ENCODE measurements around the gene TMEM140. TPM values are rescaled to one million over a fixed set of nuclear protein-coding genes. Genes with fewer than 3 reads are reported as not detected.

Gene TMEM140
- total RNA-seq, result 1 to 10 TPM; 6.2 to 7.6 TPM

- no peak for TF ChIP-seq CTCF (IDR thresholded peaks at IDR 0.05)
- H3K36me3 Mint-ChIP-seq (ENCODE audit: low read depth), result peaks cover 32% of the 10 kb centered on the region
- no peaks in the 10 kb centered on the region for H3K27me3 Mint-ChIP-seq
- ChIA-PET CTCF (interaction anchor here (1.0 to 4.6 kb wide), 7 partner anchors 13 to 161 kb away, joined by 3 to 44 read pairs (median 5); partner anchors contain the start of genes AGBL3 and CYREN), POLR2A (interaction anchor here (0.6 to 9.5 kb wide), 9 partner anchors 8 to 415 kb away, joined by 3 to 204 read pairs (median 4); partner anchors contain the start of genes AGBL3 and CYREN)
- ATAC-seq (peak; percentile 81), DNase-seq (peak; percentile 74)
- H3K4me1 Mint-ChIP-seq (ENCODE audit: low read depth), result peaks cover 63% of the 10 kb centered on the region
- intact Hi-C loops (cut with micrococcal nuclease), result loop anchor here (2.0 to 5.0 kb wide), 2 partner anchors 21 to 161 kb away; partner anchors contain the start of gene AGBL3
- peak within 1 kb of the TSS; percentile 80 for H3K4me3 Mint-ChIP-seq
- peak within 1 kb of the TSS; percentile 90 for H3K27ac Mint-ChIP-seq
- peaks cover 4% of the 10 kb centered on the region for H3K9me3 Mint-ChIP-seq
These were observed at the start of gene TMEM140 for GRCh38 chr7:135147899-135148721. Gene TMEM140, plus strand, starts transcription at chr7:135148072. Its CDS starts 16,370 bp downstream, at chr7:135164442.

- H3K36me3 Mint-ChIP-seq (ENCODE audit: low read depth), result peaks cover 3% of the 10 kb centered on the region
- ChIA-PET POLR2A (no interaction called here), CTCF (no interaction called here)
- peaks cover 2% of the 10 kb centered on the region for H3K4me1 Mint-ChIP-seq (ENCODE audit: low read depth)
- H3K27me3 Mint-ChIP-seq, result no peaks in the 10 kb centered on the region
- H3K4me3 Mint-ChIP-seq, result no peak overlapping the region
- ATAC-seq, result no peak
- DNase-seq, result no peak
- H3K9me3 Mint-ChIP-seq, result no peaks in the 10 kb centered on the region
- no peak for TF ChIP-seq CTCF (IDR thresholded peaks at IDR 0.05)
- no peak overlapping the region for H3K27ac Mint-ChIP-seq
- intact Hi-C loops (cut with micrococcal nuclease), result no loop called here
These were observed 49.5 kb upstream of the TMEM140 start for GRCh38 chr7:135098391-135098790.

GRCh38 chr7:135100856-135101255 is 47.0 kb upstream of the TMEM140 start:
- intact Hi-C loops (cut with micrococcal nuclease), result no loop called here
- Mint-ChIP-seq H3K4me3 (no peak overlapping the region), H3K36me3 (ENCODE audit: low read depth) (no peaks in the 10 kb centered on the region), H3K27me3 (no peaks in the 10 kb centered on the region), H3K9me3 (peaks cover 3% of the 10 kb centered on the region), H3K4me1 (ENCODE audit: low read depth) (peaks cover 2% of the 10 kb centered on the region), H3K27ac (no peak overlapping the region)
- TF ChIP-seq CTCF (IDR thresholded peaks at IDR 0.05), result no peak
- CTCF ChIA-PET, result no interaction called here
- DNase-seq, result no peak
- no peak for ATAC-seq
- POLR2A ChIA-PET, result interaction anchor here (0.5 kb wide), 1 partner anchor 33 kb away, joined by 3 read pairs; no protein-coding TSS in a partner anchor

GRCh38 chr7:135102372-135102771 is 45.5 kb upstream of the TMEM140 start:
- H3K9me3 Mint-ChIP-seq, result peaks cover 5% of the 10 kb centered on the region
- ATAC-seq (peak; percentile 60), DNase-seq (no peak)
- peaks cover 2% of the 10 kb centered on the region for H3K4me1 Mint-ChIP-seq (ENCODE audit: low read depth)
- TF ChIP-seq CTCF (IDR thresholded peaks at IDR 0.05), result no peak
- no peaks in the 10 kb centered on the region for H3K36me3 Mint-ChIP-seq (ENCODE audit: low read depth)
- no peaks in the 10 kb centered on the region for H3K27me3 Mint-ChIP-seq
- H3K4me3 Mint-ChIP-seq, result no peak overlapping the region
- no peak overlapping the region for H3K27ac Mint-ChIP-seq
- ChIA-PET POLR2A (no interaction called here), CTCF (no interaction called here)
- intact Hi-C loops (cut with micrococcal nuclease), result no loop called here

DNA sequence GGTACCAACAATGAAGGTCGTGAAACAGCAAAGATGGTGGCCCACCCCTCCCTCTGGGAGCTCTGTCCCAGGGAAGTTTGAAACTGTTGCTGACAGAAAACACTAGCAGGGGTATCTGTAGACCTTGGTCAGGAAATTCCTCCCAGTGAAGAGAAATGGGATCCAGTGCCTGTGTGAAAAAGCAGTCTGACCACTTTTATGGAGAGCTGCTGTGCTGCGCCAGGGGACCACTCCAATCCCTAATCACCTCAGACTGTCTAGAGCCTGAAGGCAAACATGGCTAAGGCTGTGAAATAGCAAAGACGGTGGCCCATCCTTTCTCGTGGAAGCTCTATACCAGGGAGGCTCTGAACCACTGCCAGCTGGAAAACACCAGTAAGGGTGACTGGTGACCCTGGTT is 38.3 kb upstream of the TMEM140 start:
- H3K27me3 Mint-ChIP-seq, result no peaks in the 10 kb centered on the region
- no peak overlapping the region for H3K4me3 Mint-ChIP-seq
- ATAC-seq (no peak), DNase-seq (no peak)
- ChIA-PET POLR2A (no interaction called here), CTCF (interaction anchor here (0.7 kb wide), 1 partner anchor 93 kb away, joined by 3 read pairs; no protein-coding TSS in a partner anchor)
- H3K4me1 Mint-ChIP-seq (ENCODE audit: low read depth), result no peaks in the 10 kb centered on the region
- intact Hi-C loops (cut with micrococcal nuclease), result no loop called here
- no peak overlapping the region for H3K27ac Mint-ChIP-seq
- no peaks in the 10 kb centered on the region for H3K36me3 Mint-ChIP-seq (ENCODE audit: low read depth)
- peaks cover 4% of the 10 kb centered on the region for H3K9me3 Mint-ChIP-seq
- no peak for TF ChIP-seq CTCF (IDR thresholded peaks at IDR 0.05)
